NCI-H82 treated with DMSO at 0.1 percent for 48 hours (cell line): ENCODE results near the gene FKBP4.
A peak's percentile ranks its signal among the peaks of the same experiment; 100 is the strongest.
"Not testable (repeated sequence)": the region's sequence is repeated elsewhere in the genome, so short reads cannot be mapped to it uniquely, and the experiment has no call there.

Experiments
- DNase-seq: peaks from one replicate; lab custom pipeline; 2025; ENCODE audit not compliant: unreplicated experiment; lab: John Stamatoyannopoulos, UW

FKBP4 gene, protein sequence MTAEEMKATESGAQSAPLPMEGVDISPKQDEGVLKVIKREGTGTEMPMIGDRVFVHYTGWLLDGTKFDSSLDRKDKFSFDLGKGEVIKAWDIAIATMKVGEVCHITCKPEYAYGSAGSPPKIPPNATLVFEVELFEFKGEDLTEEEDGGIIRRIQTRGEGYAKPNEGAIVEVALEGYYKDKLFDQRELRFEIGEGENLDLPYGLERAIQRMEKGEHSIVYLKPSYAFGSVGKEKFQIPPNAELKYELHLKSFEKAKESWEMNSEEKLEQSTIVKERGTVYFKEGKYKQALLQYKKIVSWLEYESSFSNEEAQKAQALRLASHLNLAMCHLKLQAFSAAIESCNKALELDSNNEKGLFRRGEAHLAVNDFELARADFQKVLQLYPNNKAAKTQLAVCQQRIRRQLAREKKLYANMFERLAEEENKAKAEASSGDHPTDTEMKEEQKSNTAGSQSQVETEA

GRCh38 chr12:2794736-2795289, at the start of gene FKBP4:
TSS of gene FKBP4 (plus strand) at chr12:2794970. CDS start at chr12:2795140, 170 bp downstream.
- peak; percentile 45 for DNase-seq

GRCh38 chr12:2745655-2746054, 49.1 kb upstream of the FKBP4 start:
- no peak for DNase-seq

DNA sequence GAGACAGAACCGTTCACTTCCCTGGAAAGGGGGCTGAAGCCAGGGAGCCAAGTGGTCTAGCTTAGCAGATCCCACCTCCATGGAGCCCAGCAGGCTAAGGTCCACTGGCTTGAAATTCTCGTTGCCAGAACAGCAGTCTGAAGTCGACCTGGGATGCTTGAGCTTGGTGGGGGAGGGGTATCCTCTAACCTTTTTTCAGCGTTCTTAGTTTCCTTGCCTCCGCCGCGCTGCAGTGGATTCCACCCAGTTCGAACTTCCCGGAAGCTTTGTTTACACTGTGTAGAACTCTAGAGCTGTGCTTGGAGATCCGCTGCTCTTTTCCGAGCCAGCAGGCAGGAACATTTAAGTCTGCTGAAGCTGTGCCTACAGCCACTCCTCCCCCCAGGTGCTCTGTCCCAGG, 45.2 kb upstream of the FKBP4 start:
- DNase-seq = no peak

- no peak for DNase-seq
Observed at GRCh38 chr12:2750185-2750584, 44.6 kb upstream of the FKBP4 start.

- DNase-seq = no peak
Observed at GRCh38 chr12:2751230-2751629, 43.5 kb upstream of the FKBP4 start.

DNA sequence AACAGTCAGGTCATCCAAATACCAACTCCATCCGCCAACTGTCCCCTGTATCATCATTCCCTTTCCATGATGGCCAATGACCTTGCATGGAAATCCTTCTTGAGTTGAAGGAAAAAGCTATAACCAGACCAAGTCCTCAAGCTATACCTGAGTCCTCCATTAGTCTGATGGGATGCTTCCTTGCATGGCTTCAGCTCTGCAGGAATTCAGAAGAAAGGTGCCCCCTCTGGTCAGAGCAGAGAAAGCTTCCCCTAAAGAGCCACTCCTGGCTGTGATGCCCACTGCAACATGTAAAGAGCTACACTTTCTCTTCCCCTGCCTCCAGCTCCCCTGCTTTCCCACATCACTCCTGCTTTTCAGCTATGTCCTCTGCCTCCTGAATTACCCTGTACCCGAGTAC, 43.1 kb upstream of the FKBP4 start:
- DNase-seq = no peak

- no peak for DNase-seq
Observed at GRCh38 chr12:2752676-2753371, 41.9 kb upstream of the FKBP4 start.

GRCh38 chr12:2753536-2753935, 41.2 kb upstream of the FKBP4 start:
- DNase-seq = no peak

DNA sequence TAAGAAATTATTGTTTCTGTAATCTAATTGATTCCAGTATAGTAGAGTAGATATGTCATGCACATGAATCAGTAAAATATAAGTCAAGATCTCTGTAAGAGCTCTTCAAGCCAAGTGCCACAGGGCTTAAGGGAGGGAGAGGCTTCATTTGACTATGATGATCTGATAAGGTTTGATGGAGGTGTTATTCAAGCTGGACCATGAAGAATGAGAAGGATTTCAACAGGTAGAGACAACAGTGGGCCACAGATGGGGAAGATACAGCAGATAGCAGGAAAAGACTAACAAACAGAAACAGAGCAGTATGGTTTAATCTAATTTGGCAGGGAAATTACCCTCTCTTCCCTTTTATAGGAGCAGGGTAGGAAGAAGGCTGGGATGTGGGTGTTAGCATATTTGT, 40.6 kb upstream of the FKBP4 start:
- DNase-seq = no peak

DNA sequence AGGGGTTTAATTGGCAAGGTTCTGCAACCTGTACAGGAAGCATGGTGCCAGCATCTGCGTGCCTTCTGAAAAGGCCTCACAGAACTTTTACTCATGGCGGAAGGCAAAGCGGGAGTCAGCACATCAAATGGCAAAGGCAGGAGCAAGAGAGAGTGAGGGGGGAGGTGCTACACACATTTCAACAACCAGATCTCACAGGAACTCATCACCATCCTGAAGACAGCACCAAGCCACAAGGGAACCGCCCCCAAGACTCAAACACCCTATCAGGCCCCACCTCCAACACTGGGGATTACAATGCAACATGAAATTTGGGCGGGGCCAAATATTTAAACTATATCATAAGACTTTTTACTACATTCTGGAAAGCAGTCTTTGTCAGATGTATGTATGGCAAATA, 38.0 kb upstream of the FKBP4 start:
- DNase-seq = no peak

DNA sequence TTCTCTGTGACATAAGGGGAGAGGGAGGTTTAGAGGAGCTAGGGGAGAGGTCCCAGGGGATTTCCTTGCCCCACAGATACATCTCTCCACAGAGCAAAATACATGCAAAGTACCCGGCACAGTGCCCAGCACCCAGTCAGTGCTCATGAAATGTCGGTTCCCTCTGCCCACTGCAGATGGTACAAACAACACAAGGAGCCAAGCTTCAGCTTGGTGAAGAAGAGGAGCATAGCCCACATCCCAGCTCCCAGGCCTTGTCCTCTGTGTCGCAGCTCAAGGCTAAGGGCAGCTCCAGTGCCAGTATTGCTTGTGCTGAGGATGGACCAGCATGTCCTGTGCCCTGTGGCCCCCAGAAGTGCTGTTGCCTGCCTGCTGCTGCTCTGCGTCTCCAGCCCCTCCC, 35.0 kb upstream of the FKBP4 start:
- DNase-seq = no peak

- DNase-seq = no peak
Observed at GRCh38 chr12:2764398-2764797, 30.4 kb upstream of the FKBP4 start.

DNA sequence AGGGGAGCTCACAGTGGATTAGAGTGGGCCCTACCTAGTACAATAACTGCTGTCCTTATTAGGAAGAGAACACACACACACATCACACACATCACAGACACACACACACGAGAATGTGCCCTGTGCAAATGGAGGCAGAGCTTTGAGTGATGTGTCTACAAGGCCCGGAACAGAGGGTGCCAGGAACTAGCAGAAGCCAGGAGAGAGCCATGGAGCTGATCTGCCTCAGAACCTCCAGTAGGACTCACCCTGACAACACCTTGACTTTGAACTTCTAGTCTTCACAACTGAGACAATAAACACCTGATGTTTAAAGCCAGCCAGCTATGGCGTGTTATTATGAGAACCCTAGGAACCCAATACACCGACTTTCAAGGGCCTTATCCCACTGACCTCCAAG, 29.7 kb upstream of the FKBP4 start:
- no peak for DNase-seq

DNA sequence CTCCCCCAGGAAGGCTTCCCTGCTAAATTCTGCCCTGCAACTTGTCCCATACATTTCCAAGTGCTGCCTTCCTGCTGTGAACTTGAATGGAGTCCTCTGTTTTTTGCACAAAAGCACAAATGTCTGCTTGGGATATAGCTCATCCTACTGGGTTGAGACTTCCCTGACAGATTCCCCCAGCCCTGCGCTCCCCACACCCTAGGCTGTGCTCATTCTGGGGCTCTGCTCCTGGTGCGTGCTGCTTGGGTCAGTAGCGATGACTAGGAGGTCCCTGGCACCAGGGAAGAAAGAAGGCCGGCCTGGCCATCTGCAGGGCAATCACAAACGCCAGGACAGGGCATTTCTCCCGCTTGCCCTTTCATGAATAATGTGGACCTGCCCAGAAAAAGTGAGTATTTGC, 29.2 kb upstream of the FKBP4 start:
- no peak for DNase-seq

DNA sequence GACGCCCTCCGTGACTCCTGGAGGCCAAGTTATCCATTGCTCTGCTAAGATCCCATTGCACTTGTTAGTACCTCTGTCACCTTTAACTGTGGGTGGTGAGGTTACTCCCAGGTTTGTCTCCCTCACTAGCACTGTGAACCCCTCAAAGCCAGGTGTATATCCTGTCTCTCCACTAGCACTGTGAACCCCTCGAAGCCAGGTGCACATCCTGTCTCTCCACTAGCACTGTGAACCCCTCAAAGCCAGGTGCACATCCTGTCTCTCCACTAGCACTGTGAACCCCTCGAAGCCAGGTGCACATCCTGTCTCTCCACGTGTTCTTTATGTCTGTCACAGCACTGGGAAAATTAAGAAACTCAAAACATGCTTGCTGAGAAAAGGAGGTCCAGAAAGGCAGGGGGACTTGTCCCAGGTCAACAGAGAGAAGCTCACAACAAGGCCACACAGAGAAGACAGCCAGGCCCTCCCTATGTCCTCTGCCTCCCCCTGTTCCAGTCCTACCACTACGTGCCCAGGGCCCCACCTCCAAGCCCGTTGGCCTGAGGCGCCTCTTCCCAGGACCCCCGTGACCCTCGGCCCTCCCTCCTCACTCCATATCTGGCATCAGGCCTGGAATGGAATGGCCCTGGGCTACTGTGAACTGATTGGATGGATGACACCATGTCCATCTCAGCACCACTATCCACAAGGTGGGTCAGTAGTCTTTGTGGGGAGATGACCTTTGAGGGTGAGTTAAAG, 26.4 kb upstream of the FKBP4 start:
- no peak for DNase-seq

DNA sequence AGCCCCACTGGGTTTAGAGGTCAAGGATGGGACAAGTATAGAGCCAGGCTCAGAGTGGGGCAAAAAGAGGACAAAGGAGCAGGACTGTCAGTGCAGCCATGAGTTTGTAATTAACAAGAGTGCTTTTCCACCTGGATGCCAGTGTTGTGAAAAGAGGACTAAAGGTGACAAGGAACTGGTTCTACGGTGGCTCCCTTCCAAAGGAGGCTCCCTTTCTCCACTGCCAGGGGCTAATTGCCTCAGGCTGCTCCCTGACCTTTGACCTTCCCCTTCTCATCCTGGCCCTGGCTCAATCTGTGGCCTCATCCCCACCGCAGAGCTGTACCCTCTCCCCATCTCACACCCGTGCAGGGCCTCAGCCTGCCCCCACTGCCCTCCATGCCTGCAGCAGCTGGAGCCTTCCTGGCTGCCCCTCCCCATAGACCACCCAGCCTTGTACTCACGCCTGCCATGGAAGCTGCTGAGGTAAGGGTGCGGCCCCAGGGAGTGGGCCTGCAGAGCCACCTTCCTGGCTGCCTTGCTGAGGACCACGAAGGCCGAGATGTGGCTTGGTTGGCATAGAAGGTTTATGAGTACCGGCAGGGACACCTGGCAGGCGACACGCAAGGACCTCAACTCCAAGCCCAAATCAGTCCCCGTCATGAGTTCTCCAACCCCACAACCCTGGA, 24.8 kb upstream of the FKBP4 start:
- DNase-seq = no peak

DNA sequence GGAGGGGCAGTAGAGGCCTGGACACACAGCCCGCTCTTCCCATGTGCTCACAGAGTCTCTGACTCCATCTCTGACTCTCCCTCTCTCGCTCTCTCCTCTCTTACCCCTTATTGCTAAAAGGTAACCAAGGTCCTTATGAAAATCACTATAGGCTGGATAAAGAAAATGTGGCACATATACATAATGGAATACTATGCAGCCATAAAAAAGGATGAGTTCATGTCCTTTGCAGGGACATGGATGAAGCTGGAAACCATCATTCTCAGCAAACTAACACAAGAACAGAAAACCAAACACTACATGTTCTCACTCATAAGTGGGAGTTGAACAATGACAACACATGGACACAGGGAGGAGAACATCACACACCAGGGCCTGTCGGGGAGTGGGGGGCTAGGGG, 24.2 kb upstream of the FKBP4 start:
- not testable (repeated sequence) for DNase-seq

DNA sequence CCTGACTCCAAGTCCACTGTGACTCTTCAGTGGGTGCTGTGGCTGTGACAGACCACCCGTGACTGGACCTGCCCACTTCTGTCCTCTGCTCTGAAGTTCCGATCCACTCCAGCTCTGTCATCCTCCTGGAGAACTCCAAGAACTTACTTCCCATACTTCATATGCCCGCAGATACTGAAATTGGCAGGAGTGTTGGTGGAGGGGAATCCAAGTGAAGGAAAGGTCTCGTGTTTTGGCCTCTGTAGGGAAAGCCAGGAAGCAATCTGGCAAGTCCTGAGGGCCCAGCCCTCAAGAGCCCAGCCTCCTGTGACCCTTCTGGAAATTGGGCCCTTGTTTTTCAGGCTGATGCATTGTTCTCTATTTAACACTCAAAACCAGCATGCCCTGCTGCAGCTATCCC, 22.4 kb upstream of the FKBP4 start:
- no peak for DNase-seq

- no peak for DNase-seq
Observed at GRCh38 chr12:2773199-2773875, 21.4 kb upstream of the FKBP4 start.

DNA sequence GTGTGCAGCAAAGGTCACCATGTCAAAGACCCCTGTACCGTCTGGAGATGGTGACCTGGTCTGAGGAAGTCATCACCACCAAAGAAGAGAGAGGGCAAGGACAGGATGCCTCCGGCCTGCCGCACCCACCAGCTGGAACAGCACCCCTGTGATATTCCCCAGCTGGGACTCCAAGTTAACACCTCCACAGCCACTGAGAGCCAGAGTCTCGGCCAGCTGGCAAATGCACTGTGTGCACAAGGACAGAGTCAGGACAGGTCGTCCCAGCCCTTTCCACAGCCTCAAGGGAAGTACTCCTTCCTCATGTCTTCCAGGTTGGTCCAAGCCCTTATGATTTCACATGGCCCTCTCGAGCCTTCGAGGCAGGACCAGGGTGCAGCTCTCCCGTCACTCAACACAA, 19.3 kb upstream of the FKBP4 start:
- DNase-seq = no peak
